Astrocyte (in vitro differentiated cells and primary cell): ENCODE results near the gene PRKRA.

Experiments used
- CTCF ChIP-seq: IDR thresholded peaks from 2 replicates; pipeline ENCODE4 v1.5.1; 2011; ENCODE audit warnings: low read depth, mild to moderate bottlenecking, inconsistent platforms, low read length, moderate library complexity; ENCODE audit not compliant: insufficient read depth
- EZH2 ChIP-seq: IDR thresholded peaks from 2 replicates; pipeline ENCODE4 v1.6.1; 2012; ENCODE audit warnings: mild to moderate bottlenecking, low read length, inconsistent platforms; ENCODE audit not compliant: insufficient read depth

- TF ChIP-seq CTCF = no peak
- no peak for TF ChIP-seq EZH2
These were observed 47.2 kb downstream of the PRKRA start for GRCh38 chr2:178403671-178404306.
